ENCODE measurements around the gene XPR1.
"Not testable (repeated sequence)": the region's sequence is repeated elsewhere in the genome, so short reads cannot be mapped to it uniquely, and the experiment has no call there.

XPR1 gene

GRCh38 chr1:180674603-180675530 lies 43.0 kb downstream of the XPR1 start:
- no peak overlapping the region for H3K4me3 ChIP-seq (ENCODE audit: low read depth, low read length)
- H3K9me3 ChIP-seq (ENCODE audit: severe bottlenecking): peaks cover 3% of the 10 kb centered on the region
- TF ChIP-seq, protein P1, sequence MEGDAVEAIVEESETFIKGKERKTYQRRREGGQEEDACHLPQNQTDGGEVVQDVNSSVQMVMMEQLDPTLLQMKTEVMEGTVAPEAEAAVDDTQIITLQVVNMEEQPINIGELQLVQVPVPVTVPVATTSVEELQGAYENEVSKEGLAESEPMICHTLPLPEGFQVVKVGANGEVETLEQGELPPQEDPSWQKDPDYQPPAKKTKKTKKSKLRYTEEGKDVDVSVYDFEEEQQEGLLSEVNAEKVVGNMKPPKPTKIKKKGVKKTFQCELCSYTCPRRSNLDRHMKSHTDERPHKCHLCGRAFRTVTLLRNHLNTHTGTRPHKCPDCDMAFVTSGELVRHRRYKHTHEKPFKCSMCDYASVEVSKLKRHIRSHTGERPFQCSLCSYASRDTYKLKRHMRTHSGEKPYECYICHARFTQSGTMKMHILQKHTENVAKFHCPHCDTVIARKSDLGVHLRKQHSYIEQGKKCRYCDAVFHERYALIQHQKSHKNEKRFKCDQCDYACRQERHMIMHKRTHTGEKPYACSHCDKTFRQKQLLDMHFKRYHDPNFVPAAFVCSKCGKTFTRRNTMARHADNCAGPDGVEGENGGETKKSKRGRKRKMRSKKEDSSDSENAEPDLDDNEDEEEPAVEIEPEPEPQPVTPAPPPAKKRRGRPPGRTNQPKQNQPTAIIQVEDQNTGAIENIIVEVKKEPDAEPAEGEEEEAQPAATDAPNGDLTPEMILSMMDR (IDR thresholded peaks at IDR 0.05; ENCODE audit: low read depth, low read length): no peak
- H3K27ac ChIP-seq: no peak overlapping the region
- no peaks in the 10 kb centered on the region for H3K27me3 ChIP-seq (ENCODE audit: insufficient read depth, low read depth, severe bottlenecking)
- DNase-seq: no peak
- no peaks in the 10 kb centered on the region for H3K36me3 ChIP-seq

DNA sequence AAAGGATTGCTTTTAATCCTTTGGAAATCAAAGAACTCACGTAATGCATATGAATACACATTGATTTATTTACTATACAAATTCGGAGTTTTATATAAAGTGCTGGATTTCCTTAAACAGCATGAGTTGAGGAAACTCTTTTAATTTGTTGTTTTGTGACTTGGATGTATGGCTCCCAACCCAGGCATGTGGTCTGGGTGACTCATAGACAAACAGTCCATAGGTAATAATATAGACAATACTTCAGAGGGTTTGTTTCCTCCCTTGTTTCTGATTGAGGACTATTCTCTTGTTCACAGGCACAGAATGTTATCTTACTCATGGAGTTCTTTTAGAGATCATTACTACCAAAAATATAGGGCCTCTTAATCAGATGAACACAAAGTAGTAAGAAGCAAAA lies 43.8 kb downstream of the XPR1 start:
- Histone ChIP-seq H3K27ac (no peak overlapping the region), H3K36me3 (no peaks in the 10 kb centered on the region), H3K9me3 (ENCODE audit: severe bottlenecking) (peaks cover under 1% of the 10 kb centered on the region), H3K4me3 (ENCODE audit: low read depth, low read length) (no peak overlapping the region), H3K27me3 (ENCODE audit: insufficient read depth, low read depth, severe bottlenecking) (no peaks in the 10 kb centered on the region)
- no peak for DNase-seq
- TF ChIP-seq, protein P1 (IDR thresholded peaks at IDR 0.05; ENCODE audit: low read depth, low read length): no peak

- Histone ChIP-seq H3K4me3 (ENCODE audit: low read depth, low read length) (no peak overlapping the region), H3K27ac (no peak overlapping the region), H3K36me3 (no peaks in the 10 kb centered on the region), H3K27me3 (ENCODE audit: insufficient read depth, low read depth, severe bottlenecking) (no peaks in the 10 kb centered on the region), H3K9me3 (ENCODE audit: severe bottlenecking) (no peaks in the 10 kb centered on the region)
- TF ChIP-seq, protein P1 (IDR thresholded peaks at IDR 0.05; ENCODE audit: low read depth, low read length): no peak
- DNase-seq: no peak
These were observed 48.8 kb downstream of the XPR1 start for GRCh38 chr1:180680558-180681144.

- not testable (repeated sequence) for DNase-seq; H3K4me3 ChIP-seq (ENCODE audit: low read depth, low read length); H3K27ac ChIP-seq
These were observed 51.3 kb downstream of the XPR1 start for GRCh38 chr1:180683117-180683516.

DNA sequence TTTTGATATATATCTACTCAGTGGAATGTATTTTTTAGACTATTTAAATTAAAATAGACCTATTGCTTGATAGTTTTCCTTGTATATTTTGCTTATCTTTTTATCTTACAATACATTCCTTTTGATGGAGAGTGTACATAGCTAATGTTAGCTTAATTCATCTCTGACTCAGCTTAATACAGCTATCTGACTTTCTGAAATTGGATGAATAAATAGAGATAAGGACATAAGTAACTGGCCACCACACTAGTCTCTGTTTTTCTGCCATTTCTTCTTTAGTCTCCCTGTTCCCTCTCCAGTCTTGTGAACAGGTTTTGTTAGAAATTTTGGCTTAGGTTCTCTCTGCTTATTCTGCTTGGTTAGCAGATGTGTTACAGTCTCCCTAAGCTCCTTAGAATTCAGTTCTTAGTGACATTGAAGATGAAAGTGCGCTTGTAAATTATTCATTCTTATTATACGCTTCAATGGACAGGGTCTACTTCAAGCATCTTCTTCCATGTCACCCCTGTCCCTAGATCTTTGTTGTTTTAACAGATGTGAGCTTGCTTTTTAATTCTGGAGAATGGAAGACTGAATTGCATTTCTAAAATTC lies 59.6 kb downstream of the XPR1 start:
- H3K36me3 ChIP-seq: no peaks in the 10 kb centered on the region
- no peaks in the 10 kb centered on the region for H3K9me3 ChIP-seq (ENCODE audit: severe bottlenecking)
- TF ChIP-seq, protein P1 (IDR thresholded peaks at IDR 0.05; ENCODE audit: low read depth, low read length): no peak
- no peak overlapping the region for H3K4me3 ChIP-seq (ENCODE audit: low read depth, low read length)
- H3K27ac ChIP-seq: no peak overlapping the region
- no peak for DNase-seq
- no peaks in the 10 kb centered on the region for H3K27me3 ChIP-seq (ENCODE audit: insufficient read depth, low read depth, severe bottlenecking)

More at GRCh38 chr1:180683117-180683516, 51.3 kb downstream of the XPR1 start:
- H3K9me3 ChIP-seq (ENCODE audit: severe bottlenecking); H3K27me3 ChIP-seq (ENCODE audit: insufficient read depth, low read depth, severe bottlenecking); H3K36me3 ChIP-seq: not testable (repeated sequence)

DNA sequence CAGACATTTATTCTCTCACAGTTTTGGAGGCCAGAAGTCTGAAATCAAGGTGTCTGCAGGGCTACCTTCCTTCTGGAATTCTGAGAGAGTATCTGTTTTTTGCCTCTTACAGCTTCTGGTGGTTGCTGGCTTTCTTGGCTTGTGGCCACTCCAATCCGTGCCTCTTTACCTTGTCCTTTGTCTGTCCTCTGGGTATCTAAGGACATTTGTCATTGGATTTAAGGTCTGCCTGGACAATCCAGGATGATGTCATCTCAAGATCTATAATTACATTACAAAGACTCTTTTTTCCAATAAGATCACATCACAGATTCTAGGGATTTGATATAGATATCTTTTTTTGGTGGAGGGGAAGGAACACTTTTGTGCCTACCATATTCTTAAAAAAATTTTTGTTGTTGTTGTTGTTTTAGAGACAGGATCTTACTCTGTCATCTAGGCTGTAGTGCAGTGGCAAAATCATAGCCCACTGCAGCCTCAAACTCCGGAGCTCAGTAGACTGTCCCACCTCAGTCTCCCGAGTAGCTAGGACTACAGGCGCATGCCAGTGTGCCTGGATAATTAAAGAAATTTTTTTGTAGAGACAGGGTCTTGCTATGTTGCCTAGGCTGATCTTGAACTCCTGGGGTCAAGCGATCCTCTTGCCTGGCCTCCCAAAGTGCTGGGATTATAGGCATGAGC lies 61.9 kb downstream of the XPR1 start:
- TF ChIP-seq, protein P1 (IDR thresholded peaks at IDR 0.05; ENCODE audit: low read depth, low read length): no peak

More for the DNA sequence above, 61.9 kb downstream of the XPR1 start:
- no peaks in the 10 kb centered on the region for H3K27me3 ChIP-seq (ENCODE audit: insufficient read depth, low read depth, severe bottlenecking)
- H3K4me3 ChIP-seq (ENCODE audit: low read depth, low read length): no peak overlapping the region
- DNase-seq: no peak
- H3K9me3 ChIP-seq (ENCODE audit: severe bottlenecking): peaks cover 3% of the 10 kb centered on the region
- no peaks in the 10 kb centered on the region for H3K36me3 ChIP-seq
- H3K27ac ChIP-seq: no peak overlapping the region
